H1 (cell line): ENCODE measurements around the gene SLU7. TPM values are rescaled to one million over a fixed set of nuclear protein-coding genes. Genes with fewer than 3 reads are reported as not detected.

Experiments used
- CEBPB ChIP-seq: IDR thresholded peaks from 2 replicates; pipeline ENCODE4 v1.6.1; 2012; ENCODE audit warnings: low read depth, low read length
- CHD2 ChIP-seq: IDR thresholded peaks from 2 replicates; pipeline ENCODE4 v1.6.1; 2012; ENCODE audit warnings: low read length, improper control_type of control experiment
- CHD7 ChIP-seq: fragments of 300-600 bp; sonication (generic); IDR thresholded peaks from 2 replicates; pipeline ENCODE4 v1.7.1; 2012; ENCODE audit warnings: low read length, moderate library complexity, mild to moderate bottlenecking, inconsistent platforms; ENCODE audit not compliant: insufficient replicate concordance
- CTBP2 ChIP-seq: IDR thresholded peaks from 2 replicates; pipeline ENCODE4 v1.7.0; 2011; ENCODE audit warnings: borderline replicate concordance, mild to moderate bottlenecking, moderate library complexity, mixed read lengths, low read length; ENCODE audit not compliant: insufficient read depth, insufficient read length
- EZH2 ChIP-seq: fragments of 200-600 bp; sonication (generic); IDR thresholded peaks from 2 replicates; pipeline ENCODE4 v1.7.1; 2012; ENCODE audit warnings: low read depth, mild to moderate bottlenecking, moderate library complexity, low read length, inconsistent platforms; ENCODE audit not compliant: severe bottlenecking
- SIN3A ChIP-seq, 2 experiments: IDR thresholded peaks in 1 of 2; conservative IDR thresholded peaks in 1 of 2; 2 replicates each; pipeline ENCODE4 v1.6.1; 2011 to 2012; ENCODE audit warnings: low read length in 2 of 2, improper control_type of control experiment in 1 of 2, low read depth in 1 of 2, mild to moderate bottlenecking in 1 of 2
- TAF1 ChIP-seq: IDR thresholded peaks from 2 replicates; pipeline ENCODE4 v1.6.1; 2011; ENCODE audit warnings: mild to moderate bottlenecking, low read depth, low read length
- polyA plus RNA-seq, 7 experiments: library from polyadenylated mRNA; depleted of rRNA in 3 of 7; stranded (reverse) in 5 of 7; unstranded in 2 of 7; fragments of >200 nt in 5 of 7; fragments of 200-250 nt in 2 of 7; gene quantifications; 1 replicate in 5 of 7; 2 replicates in 1 of 7; 4 replicates in 1 of 7; pipeline versions ENCODE4 v1.2.1 to v1.2.3, GENCODE V29; 2011 to 2013; ENCODE audit warnings: missing spikeins in 2 of 7, mixed read lengths in 2 of 7
- total RNA-seq: library from RNA; stranded (reverse); fragmentation: NEBNext Ultra II Directional; extraction: Animal tissue kit (Norgen Biotek cat#: 25700); gene quantifications from 2 replicates; pipeline ENCODE4 v1.2.1, GENCODE V29; 2021

Gene SLU7
- total and polyA plus RNA-seq, 2 of the 8 experiments (the other 6 are each of a cell fraction or from before 2014, with no cell fraction given): 6.0 to 34.1 TPM

DNA sequence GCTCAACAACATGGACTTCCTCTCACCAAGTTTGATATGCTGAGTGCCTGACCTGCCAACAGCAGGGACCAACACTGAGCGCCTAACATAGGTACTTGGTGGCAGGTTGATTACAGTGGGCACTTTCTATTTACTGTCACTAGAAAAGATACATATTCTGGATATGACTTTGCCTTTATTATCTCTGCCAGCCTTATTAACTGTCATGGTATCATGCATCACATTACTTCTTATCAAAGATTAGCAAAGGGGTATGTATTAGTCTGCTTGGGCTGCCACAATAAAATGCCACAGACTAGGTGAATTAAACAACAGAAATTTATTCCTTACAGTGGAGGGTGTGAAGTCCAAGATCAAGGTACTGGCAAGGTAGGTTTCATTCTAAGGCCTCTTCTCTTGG lies 34.2 kb downstream of the SLU7 start (continued):
- TF ChIP-seq CHD7: no peak
- no peak for TF ChIP-seq EZH2
- no peak for TF ChIP-seq CTBP2
- no peak for TF ChIP-seq SIN3A (conservative IDR thresholded peaks at IDR 0.05 in 1 of 2, IDR thresholded peaks at IDR 0.05 in 1 of 2; ENCODE audit: low read depth in 1 of 2, low read length in 2 of 2)
- TF ChIP-seq TAF1: no peak
- no peak for TF ChIP-seq CEBPB
- no peak for TF ChIP-seq CHD2
